ENCODE results near the gene BCKDHB.

Gene BCKDHB

GRCh38 chr6:80183019-80183795 is 76.7 kb downstream of the BCKDHB start:
- H3K4me3 ChIP-seq (ENCODE audit: low read length), result no peak overlapping the region
- no peaks in the 10 kb centered on the region for H3K9me3 ChIP-seq (ENCODE audit: control insufficient read depth, insufficient read depth, low read length)
- H3K79me2 ChIP-seq (ENCODE audit: control insufficient read depth, low read length), result no peaks in the 10 kb centered on the region
- no peaks in the 10 kb centered on the region for H3F3A ChIP-seq (ENCODE audit: control insufficient read depth, insufficient read depth)
- H3K27ac ChIP-seq (ENCODE audit: low read depth, low read length), result no peak overlapping the region
- H3K4me1 ChIP-seq (ENCODE audit: control insufficient read depth, low read length), result no peaks in the 10 kb centered on the region
- no peaks in the 10 kb centered on the region for H3K27me3 ChIP-seq (ENCODE audit: control insufficient read depth, low read length)
- no peaks in the 10 kb centered on the region for H3K36me3 ChIP-seq (ENCODE audit: control insufficient read depth, low read length)
- H4K20me1 ChIP-seq (ENCODE audit: control insufficient read depth, insufficient read depth, low read depth, low read length), result no peaks in the 10 kb centered on the region
- TF ChIP-seq EZH2phosphoT487 (IDR thresholded peaks at IDR 0.05; ENCODE audit: borderline replicate concordance, low read length), result no peak
- no peaks in the 10 kb centered on the region for H3K9me2 ChIP-seq (replicated peaks; ENCODE audit: control insufficient read depth, low read length)
- H3K4me2 ChIP-seq (ENCODE audit: low read length), result no peak overlapping the region

DNA sequence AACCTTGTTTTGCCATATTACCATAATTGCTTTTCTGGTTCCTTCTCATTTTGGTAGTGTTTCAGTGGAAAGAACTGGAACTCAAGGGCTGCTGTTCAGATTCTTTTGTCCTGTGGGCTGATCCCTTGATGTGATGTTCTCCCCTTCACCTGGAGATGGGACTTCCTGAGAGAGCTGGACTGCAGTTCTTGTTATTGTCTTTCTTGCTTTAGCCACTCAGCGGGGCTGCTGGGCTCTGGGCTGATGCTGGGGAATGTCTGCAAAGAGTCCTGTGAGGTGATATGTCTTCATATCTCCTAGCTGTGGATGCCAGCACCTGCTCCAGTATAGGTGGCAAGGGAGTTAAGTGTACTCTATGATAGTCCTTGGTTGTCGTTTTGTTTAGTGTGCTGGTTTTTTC is 79.0 kb downstream of the BCKDHB start:
- no peak overlapping the region for H3K4me3 ChIP-seq (ENCODE audit: low read length)

DNA sequence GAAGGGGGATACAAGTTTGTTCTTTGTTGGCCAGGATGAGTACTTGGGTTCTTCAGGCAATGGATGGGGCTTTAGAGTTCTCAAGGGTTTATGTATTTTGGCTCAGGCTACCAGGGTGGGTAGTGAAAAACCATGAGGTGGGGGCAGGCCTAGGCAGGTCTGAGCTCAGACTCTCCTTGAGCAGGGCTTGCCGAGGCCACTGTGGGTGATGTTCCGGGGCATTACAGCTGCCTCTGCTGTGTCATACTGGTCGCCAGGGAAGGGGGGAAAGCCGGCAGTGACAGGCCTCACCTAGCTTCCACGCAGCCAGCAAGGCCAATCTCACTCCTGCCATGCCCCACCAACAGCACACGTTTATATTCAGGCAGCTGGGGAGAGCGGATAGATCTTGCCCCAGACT is 79.6 kb downstream of the BCKDHB start:
- Histone ChIP-seq H3K9me3 (ENCODE audit: control insufficient read depth, insufficient read depth, low read length) (no peaks in the 10 kb centered on the region), H3K4me1 (ENCODE audit: control insufficient read depth, low read length) (no peaks in the 10 kb centered on the region), H3F3A (ENCODE audit: control insufficient read depth, insufficient read depth) (no peaks in the 10 kb centered on the region), H3K79me2 (ENCODE audit: control insufficient read depth, low read length) (no peaks in the 10 kb centered on the region), H3K27me3 (ENCODE audit: control insufficient read depth, low read length) (no peaks in the 10 kb centered on the region), H3K36me3 (ENCODE audit: control insufficient read depth, low read length) (no peaks in the 10 kb centered on the region), H3K4me2 (ENCODE audit: low read length) (no peak overlapping the region), H3K9me2 (replicated peaks; ENCODE audit: control insufficient read depth, low read length) (no peaks in the 10 kb centered on the region), H4K20me1 (ENCODE audit: control insufficient read depth, insufficient read depth, low read depth, low read length) (no peaks in the 10 kb centered on the region), H3K27ac (ENCODE audit: low read depth, low read length) (no peak overlapping the region), H3K4me3 (ENCODE audit: low read length) (no peak overlapping the region)
- TF ChIP-seq EZH2phosphoT487 (IDR thresholded peaks at IDR 0.05; ENCODE audit: borderline replicate concordance, low read length) (no peak), CTCF (IDR thresholded peaks at IDR 0.05; ENCODE audit: low read depth, low read length, poor library complexity, severe bottlenecking) (no peak)

More for the DNA sequence above, 79.0 kb downstream of the BCKDHB start:
- no peaks in the 10 kb centered on the region for H3K9me2 ChIP-seq (replicated peaks; ENCODE audit: control insufficient read depth, low read length)
- H3K4me2 ChIP-seq (ENCODE audit: low read length), result no peak overlapping the region
- no peaks in the 10 kb centered on the region for H3F3A ChIP-seq (ENCODE audit: control insufficient read depth, insufficient read depth)
- H3K79me2 ChIP-seq (ENCODE audit: control insufficient read depth, low read length), result no peaks in the 10 kb centered on the region
- TF ChIP-seq EZH2phosphoT487 (IDR thresholded peaks at IDR 0.05; ENCODE audit: borderline replicate concordance, low read length) (no peak), CTCF (IDR thresholded peaks at IDR 0.05; ENCODE audit: low read depth, low read length, poor library complexity, severe bottlenecking) (no peak)
- no peaks in the 10 kb centered on the region for H3K27me3 ChIP-seq (ENCODE audit: control insufficient read depth, low read length)
- no peaks in the 10 kb centered on the region for H3K9me3 ChIP-seq (ENCODE audit: control insufficient read depth, insufficient read depth, low read length)
- H4K20me1 ChIP-seq (ENCODE audit: control insufficient read depth, insufficient read depth, low read depth, low read length), result no peaks in the 10 kb centered on the region
- H3K36me3 ChIP-seq (ENCODE audit: control insufficient read depth, low read length), result no peaks in the 10 kb centered on the region
- no peak overlapping the region for H3K27ac ChIP-seq (ENCODE audit: low read depth, low read length)
- H3K4me1 ChIP-seq (ENCODE audit: control insufficient read depth, low read length), result no peaks in the 10 kb centered on the region

DNA sequence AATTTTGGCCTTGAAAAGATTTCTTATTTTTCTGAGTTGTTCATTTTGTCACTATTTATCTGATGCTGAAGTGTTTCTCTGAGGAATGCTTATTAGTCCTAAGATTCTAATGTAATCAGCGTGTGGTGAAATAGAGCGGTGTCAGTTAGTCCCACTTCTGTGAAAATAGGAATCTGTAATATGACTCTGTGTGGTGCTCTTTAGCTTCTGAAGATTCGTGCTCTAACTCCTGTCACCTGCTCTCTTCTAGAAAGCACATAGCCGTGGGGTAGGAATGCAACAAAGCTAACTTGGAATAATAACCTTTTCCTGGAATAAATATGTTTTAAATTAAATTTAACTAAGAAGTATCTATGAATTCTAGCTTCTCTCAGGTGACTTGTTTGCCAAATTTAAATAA is 90.4 kb downstream of the BCKDHB start:
- Histone ChIP-seq H3K4me1 (ENCODE audit: control insufficient read depth, low read length) (no peaks in the 10 kb centered on the region), H3K79me2 (ENCODE audit: control insufficient read depth, low read length) (no peaks in the 10 kb centered on the region), H4K20me1 (ENCODE audit: control insufficient read depth, insufficient read depth, low read depth, low read length) (no peaks in the 10 kb centered on the region), H3K27me3 (ENCODE audit: control insufficient read depth, low read length) (no peaks in the 10 kb centered on the region), H3F3A (ENCODE audit: control insufficient read depth, insufficient read depth) (no peaks in the 10 kb centered on the region), H3K4me2 (ENCODE audit: low read length) (no peak overlapping the region), H3K9me2 (replicated peaks; ENCODE audit: control insufficient read depth, low read length) (no peaks in the 10 kb centered on the region), H3K36me3 (ENCODE audit: control insufficient read depth, low read length) (no peaks in the 10 kb centered on the region), H3K9me3 (ENCODE audit: control insufficient read depth, insufficient read depth, low read length) (no peaks in the 10 kb centered on the region), H3K27ac (ENCODE audit: low read depth, low read length) (no peak overlapping the region), H3K4me3 (ENCODE audit: low read length) (no peak overlapping the region)
- no peak for TF ChIP-seq CTCF (IDR thresholded peaks at IDR 0.05; ENCODE audit: low read depth, low read length, poor library complexity, severe bottlenecking)

Measured in DOHH2 (cell line).